HFFc6 (cell line): Measurements from ENCODE around the gene VRTN. TPM values are rescaled to one million over a fixed set of nuclear protein-coding genes. Genes with fewer than 3 reads are reported as not detected.

Source experiments
- DNase-seq: peaks from one replicate; pipeline ENCODE4 v3.0.0-alpha.2; 2018
- H3K27ac Mint-ChIP-seq: 2 replicates; pipeline ENCODE4 v1.8.0; 2020; ENCODE audit warnings: mild to moderate bottlenecking, mixed read lengths
- H3K27me3 Mint-ChIP-seq: 2 replicates; pipeline ENCODE4 v1.8.0; 2021; ENCODE audit warnings: mild to moderate bottlenecking, moderate library complexity, mixed read lengths; ENCODE audit not compliant: insufficient read depth
- H3K36me3 Mint-ChIP-seq: 2 replicates; pipeline ENCODE4 v1.8.0; 2021; ENCODE audit warnings: low read depth, mixed read lengths
- H3K4me1 Mint-ChIP-seq: 2 replicates; pipeline ENCODE4 v1.8.0; 2020; ENCODE audit warnings: low read depth, mixed read lengths
- H3K4me3 Mint-ChIP-seq: 2 replicates; pipeline ENCODE4 v1.8.0; 2020; ENCODE audit warnings: mild to moderate bottlenecking, moderate library complexity, mixed read lengths
- H3K9me3 Mint-ChIP-seq: 2 replicates; pipeline ENCODE4 v1.8.0; 2020; ENCODE audit warnings: mild to moderate bottlenecking, mixed read lengths
- long read RNA-seq: library from polyadenylated mRNA; unstranded; transcript quantifications from one replicate; pipeline ENCODE4 v2.0.0, GENCODE V29; 2019
- total RNA-seq, 6 experiments: library from RNA; stranded (reverse); fragmentation: NEBNext Ultra II Directional; extraction: Animal tissue kit (Norgen Biotek cat#: 25700); gene quantifications; 2 replicates in 1 of 6; 3 replicates in 5 of 6; pipeline ENCODE4 v1.2.3, GENCODE V29; 2021
- TF ChIP-seq, protein P1 (sequence below): fragments of 200-600 bp; sonication (generic); IDR thresholded peaks from 2 replicates; pipeline ENCODE4 v1.5.0; 2021; ENCODE audit warnings: antibody characterized with exemption, mild to moderate bottlenecking

The VRTN gene, protein sequence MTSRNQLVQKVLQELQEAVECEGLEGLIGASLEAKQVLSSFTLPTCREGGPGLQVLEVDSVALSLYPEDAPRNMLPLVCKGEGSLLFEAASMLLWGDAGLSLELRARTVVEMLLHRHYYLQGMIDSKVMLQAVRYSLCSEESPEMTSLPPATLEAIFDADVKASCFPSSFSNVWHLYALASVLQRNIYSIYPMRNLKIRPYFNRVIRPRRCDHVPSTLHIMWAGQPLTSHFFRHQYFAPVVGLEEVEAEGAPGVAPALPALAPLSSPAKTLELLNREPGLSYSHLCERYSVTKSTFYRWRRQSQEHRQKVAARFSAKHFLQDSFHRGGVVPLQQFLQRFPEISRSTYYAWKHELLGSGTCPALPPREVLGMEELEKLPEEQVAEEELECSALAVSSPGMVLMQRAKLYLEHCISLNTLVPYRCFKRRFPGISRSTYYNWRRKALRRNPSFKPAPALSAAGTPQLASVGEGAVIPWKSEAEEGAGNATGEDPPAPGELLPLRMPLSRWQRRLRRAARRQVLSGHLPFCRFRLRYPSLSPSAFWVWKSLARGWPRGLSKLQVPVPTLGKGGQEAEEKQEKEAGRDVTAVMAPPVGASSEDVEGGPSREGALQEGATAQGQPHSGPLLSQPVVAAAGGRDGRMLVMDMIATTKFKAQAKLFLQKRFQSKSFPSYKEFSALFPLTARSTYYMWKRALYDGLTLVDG
- not detected for total RNA-seq
- long read RNA-seq, result 0 reads

DNA sequence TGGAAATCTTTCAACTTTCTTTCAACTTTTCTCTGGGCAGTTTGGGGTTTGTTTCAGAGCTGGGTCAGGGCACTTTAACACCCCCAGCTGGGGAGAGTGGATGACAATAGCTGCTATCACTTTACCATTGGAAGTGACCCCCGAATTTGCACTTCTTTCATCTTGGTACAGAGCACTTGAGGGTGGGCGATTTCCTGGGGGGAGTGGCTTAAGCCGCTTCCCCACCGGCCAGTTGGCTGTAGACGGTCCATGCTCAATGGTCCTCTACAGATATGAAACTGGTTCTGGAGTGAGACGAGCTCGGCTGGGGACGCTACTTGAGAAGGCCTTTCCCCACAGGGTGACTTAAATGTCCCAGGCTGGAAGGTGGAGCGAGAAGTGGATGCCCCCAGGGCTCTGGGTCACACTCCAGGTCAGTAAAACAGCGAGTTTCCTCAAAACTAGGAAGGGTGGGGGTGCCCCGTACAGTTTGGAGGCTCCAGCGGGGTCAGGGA is at the start of gene VRTN:
Gene VRTN, plus strand, starts transcription at position 231 of the 494 bp plus-strand sequence. CDS start 8,313 bp downstream, outside the sequence.
- no peaks in the 10 kb centered on the region for H3K36me3 Mint-ChIP-seq
- TF ChIP-seq, protein P1, sequence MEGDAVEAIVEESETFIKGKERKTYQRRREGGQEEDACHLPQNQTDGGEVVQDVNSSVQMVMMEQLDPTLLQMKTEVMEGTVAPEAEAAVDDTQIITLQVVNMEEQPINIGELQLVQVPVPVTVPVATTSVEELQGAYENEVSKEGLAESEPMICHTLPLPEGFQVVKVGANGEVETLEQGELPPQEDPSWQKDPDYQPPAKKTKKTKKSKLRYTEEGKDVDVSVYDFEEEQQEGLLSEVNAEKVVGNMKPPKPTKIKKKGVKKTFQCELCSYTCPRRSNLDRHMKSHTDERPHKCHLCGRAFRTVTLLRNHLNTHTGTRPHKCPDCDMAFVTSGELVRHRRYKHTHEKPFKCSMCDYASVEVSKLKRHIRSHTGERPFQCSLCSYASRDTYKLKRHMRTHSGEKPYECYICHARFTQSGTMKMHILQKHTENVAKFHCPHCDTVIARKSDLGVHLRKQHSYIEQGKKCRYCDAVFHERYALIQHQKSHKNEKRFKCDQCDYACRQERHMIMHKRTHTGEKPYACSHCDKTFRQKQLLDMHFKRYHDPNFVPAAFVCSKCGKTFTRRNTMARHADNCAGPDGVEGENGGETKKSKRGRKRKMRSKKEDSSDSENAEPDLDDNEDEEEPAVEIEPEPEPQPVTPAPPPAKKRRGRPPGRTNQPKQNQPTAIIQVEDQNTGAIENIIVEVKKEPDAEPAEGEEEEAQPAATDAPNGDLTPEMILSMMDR, result no peak
- no peaks in the 10 kb centered on the region for H3K9me3 Mint-ChIP-seq
- no peak within 1 kb of the TSS for H3K27ac Mint-ChIP-seq
- no peak for DNase-seq
- H3K4me3 Mint-ChIP-seq, result no peak within 1 kb of the TSS
- peaks cover 33% of the 10 kb centered on the region for H3K27me3 Mint-ChIP-seq
- no peaks in the 10 kb centered on the region; the same call in 1 of the 2 replicates for H3K4me1 Mint-ChIP-seq

DNA sequence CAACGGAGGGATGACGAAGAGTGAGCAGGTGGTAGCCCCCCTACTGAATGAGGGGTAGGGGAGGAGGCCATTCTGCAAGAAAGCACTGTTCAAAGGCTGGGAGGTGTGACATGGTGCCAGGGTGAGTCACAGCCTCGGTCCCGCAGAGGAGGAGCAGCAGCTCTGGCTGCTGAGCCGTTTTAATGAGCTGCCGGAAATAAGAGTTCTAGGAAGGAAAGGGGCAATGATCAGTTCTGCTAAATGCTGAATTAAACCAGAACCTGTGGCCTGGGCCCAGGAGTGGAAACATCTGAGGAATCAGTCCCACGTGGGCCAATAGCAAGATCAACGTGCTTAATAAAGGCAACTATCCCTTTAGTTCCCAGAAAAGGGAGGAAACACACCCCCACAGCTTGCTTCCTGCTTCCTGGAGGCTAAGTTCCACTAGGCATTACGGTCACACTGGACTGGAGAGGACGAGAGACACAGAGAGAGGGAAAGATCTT is 49.2 kb upstream of the VRTN start:
- 0 out of 2 replicates have a peak overlapping the region, but pooled peaks have one; percentile 5 for H3K4me3 Mint-ChIP-seq
- peaks cover 5% of the 10 kb centered on the region for H3K36me3 Mint-ChIP-seq
- peaks cover 23% of the 10 kb centered on the region for H3K4me1 Mint-ChIP-seq
- DNase-seq, result no peak
- H3K9me3 Mint-ChIP-seq, result no peaks in the 10 kb centered on the region
- no peak overlapping the region; the same call in 1 of the 2 replicates for H3K27ac Mint-ChIP-seq
- TF ChIP-seq, protein P1, result no peak
- H3K27me3 Mint-ChIP-seq, result 0 out of 2 replicates have a peak, but pooled peaks cover 1% of the 10 kb centered on the region

DNA sequence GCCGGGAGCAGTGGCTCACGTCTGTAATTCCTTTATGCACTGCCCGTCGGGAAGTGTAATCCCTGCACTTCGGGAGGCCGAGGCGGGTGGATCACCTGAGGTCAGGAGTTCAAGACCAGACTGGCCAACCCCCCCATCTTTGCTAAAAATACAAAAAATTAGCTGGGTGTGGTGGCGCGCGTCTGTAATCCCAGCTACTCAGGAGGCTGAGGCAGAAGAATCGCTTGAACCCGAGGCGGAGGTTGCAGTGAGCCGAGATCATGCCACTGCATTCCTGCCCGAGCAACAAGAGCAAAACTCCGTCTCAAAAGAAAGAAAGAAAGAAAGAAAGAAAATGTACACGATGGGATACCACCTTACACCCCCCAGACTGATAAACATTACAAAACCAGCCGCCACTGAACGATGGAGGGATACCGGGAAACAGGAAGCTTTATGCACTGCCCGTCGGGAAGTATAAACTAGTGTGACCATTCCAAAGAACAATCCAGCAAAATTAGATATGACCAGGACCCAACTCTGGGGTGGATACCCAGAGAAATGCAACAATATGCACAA is 46.6 kb upstream of the VRTN start:
- H3K4me1 Mint-ChIP-seq, result peaks cover 23% of the 10 kb centered on the region
- peak overlapping the region; percentile 75 for H3K27ac Mint-ChIP-seq
- DNase-seq, result no peak
- H3K27me3 Mint-ChIP-seq, result peaks cover 4% of the 10 kb centered on the region; the same call in 1 of the 2 replicates
- H3K36me3 Mint-ChIP-seq, result peaks cover 5% of the 10 kb centered on the region
- no peaks in the 10 kb centered on the region for H3K9me3 Mint-ChIP-seq
- peak overlapping the region; percentile 98 for H3K4me3 Mint-ChIP-seq
- TF ChIP-seq, protein P1, result no peak

DNA sequence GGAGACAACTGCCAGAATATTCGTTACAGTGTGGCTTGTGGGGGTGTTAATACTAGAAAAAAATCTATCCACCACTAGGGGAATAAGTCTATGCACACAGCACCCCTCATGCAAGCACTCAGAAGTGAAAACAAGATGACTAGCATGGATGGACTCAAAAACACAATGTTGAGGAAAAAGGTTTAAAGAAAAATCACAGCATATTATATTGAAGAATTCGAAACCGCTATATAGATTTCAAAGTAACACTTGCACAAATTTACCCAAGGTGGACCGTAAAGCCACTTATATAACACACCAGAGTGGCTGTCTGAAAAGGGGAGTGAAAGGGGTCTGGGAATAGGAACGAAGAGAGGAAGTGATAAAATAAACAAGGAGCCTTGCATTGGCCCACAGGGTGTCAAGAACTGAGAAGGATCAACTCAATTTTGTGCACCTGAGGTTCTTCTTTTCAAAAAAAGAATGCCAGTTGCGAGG is 46.1 kb upstream of the VRTN start:
- H3K9me3 Mint-ChIP-seq, result no peaks in the 10 kb centered on the region
- peaks cover 4% of the 10 kb centered on the region; the same call in 1 of the 2 replicates for H3K27me3 Mint-ChIP-seq
- peaks cover 5% of the 10 kb centered on the region for H3K36me3 Mint-ChIP-seq
- TF ChIP-seq, protein P1, result peak; percentile 76
- peak overlapping the region; percentile 98 for H3K4me3 Mint-ChIP-seq
- H3K4me1 Mint-ChIP-seq, result peaks cover 23% of the 10 kb centered on the region
- DNase-seq, result peak; percentile 69
- peak overlapping the region; percentile 75 for H3K27ac Mint-ChIP-seq
